Measurements from ENCODE around the gene GPR137. TPM values are rescaled to one million over a fixed set of nuclear protein-coding genes. Genes with fewer than 3 reads are reported as not detected.
A peak's percentile ranks its signal among the peaks of the same experiment; 100 is the strongest.

The GPR137 gene
- total and polyA plus RNA-seq, 9 of the 15 experiments (the other 6 are each of a cell fraction or from before 2014, with no cell fraction given), result 0.32 to 26.7 (median 10.7) TPM

DNA sequence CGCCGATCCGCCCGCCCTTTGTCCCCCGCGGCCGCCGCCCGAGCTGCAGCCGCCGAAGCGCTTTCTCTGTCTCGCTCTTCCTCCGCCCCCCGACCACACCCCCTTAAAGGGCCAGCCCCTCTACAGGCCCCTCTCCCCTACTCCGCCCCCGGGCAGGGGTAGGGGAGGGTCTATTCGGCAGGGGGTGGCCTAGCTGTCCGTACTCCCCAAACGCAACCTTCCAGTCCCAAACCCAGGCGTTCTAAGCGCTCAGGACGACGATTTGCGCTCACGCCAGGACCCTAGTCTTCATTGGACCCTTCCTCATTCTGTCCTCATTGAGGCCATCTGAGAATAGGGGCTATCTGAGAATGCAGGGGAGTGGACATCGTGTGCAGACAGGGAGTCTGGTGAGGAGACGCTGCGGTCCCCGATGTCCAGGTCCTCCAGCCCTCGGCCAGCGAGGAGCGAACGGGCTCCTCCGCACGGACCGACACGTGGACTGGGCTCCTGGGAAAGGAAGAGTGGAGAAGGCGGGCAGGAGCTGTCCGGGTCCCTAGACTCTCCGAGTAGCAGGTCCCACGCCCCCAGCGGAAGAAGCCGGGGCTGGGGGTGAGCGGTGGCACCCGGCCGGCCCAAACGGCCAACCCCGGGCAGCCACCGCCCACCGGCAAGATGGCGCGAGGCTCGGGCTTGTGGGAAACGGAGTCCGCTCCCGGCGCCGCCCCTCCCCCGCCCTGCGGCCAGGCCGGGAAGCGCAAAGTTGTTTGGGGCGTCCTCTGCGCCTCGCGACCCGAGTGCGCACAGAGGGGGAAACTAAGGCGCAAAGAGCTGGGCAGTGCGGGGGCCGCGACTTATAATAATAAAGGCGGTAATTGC, 38.5 kb upstream of the GPR137 start, which contains the start of gene PPP1R14B (continued):
- no peak for TF ChIP-seq OTX1 (CRISPR knock-in tag; IDR thresholded peaks at IDR 0.05)
- TF ChIP-seq HCFC1 (IDR thresholded peaks at IDR 0.05; ENCODE audit: low read depth, low read length), result peak; percentile 95
- TF ChIP-seq ERF (CRISPR knock-in tag; IDR thresholded peaks at IDR 0.05), result peak; percentile 57; the same call in 1 of the 2 replicates
- TF ChIP-seq THRA (IDR thresholded peaks at IDR 0.05), result no peak
- TF ChIP-seq, protein P1, sequence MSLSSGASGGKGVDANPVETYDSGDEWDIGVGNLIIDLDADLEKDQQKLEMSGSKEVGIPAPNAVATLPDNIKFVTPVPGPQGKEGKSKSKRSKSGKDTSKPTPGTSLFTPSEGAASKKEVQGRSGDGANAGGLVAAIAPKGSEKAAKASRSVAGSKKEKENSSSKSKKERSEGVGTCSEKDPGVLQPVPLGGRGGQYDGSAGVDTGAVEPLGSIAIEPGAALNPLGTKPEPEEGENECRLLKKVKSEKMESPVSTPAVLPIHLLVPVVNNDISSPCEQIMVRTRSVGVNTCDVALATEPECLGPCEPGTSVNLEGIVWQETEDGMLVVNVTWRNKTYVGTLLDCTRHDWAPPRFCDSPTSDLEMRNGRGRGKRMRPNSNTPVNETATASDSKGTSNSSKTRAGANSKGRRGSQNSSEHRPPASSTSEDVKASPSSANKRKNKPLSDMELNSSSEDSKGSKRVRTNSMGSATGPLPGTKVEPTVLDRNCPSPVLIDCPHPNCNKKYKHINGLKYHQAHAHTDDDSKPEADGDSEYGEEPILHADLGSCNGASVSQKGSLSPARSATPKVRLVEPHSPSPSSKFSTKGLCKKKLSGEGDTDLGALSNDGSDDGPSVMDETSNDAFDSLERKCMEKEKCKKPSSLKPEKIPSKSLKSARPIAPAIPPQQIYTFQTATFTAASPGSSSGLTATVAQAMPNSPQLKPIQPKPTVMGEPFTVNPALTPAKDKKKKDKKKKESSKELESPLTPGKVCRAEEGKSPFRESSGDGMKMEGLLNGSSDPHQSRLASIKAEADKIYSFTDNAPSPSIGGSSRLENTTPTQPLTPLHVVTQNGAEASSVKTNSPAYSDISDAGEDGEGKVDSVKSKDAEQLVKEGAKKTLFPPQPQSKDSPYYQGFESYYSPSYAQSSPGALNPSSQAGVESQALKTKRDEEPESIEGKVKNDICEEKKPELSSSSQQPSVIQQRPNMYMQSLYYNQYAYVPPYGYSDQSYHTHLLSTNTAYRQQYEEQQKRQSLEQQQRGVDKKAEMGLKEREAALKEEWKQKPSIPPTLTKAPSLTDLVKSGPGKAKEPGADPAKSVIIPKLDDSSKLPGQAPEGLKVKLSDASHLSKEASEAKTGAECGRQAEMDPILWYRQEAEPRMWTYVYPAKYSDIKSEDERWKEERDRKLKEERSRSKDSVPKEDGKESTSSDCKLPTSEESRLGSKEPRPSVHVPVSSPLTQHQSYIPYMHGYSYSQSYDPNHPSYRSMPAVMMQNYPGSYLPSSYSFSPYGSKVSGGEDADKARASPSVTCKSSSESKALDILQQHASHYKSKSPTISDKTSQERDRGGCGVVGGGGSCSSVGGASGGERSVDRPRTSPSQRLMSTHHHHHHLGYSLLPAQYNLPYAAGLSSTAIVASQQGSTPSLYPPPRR (CRISPR knock-in tag; IDR thresholded peaks at IDR 0.05; ENCODE audit: borderline replicate concordance), result no peak
- no peak for TF ChIP-seq HEY1 (CRISPR knock-in tag; IDR thresholded peaks at IDR 0.05; ENCODE audit: borderline replicate concordance)
- no peak for TF ChIP-seq ZNF583 (CRISPR knock-in tag; IDR thresholded peaks at IDR 0.05)
- TF ChIP-seq ETV1 (tag; conservative IDR thresholded peaks at IDR 0.05; ENCODE audit: low read depth), result 0 out of 2 replicates have a peak, but pooled peaks have one; percentile 20
- no peak for TF ChIP-seq IFI16 (CRISPR knock-in tag; IDR thresholded peaks at IDR 0.05)
- TF ChIP-seq ZNF175 (CRISPR knock-in tag; IDR thresholded peaks at IDR 0.05; ENCODE audit: low read depth), result no peak
- no peak for TF ChIP-seq ZNF232 (CRISPR knock-in tag; IDR thresholded peaks at IDR 0.05)
- TF ChIP-seq EZH2 (IDR thresholded peaks at IDR 0.05; ENCODE audit: borderline replicate concordance, low read depth, low read length), result no peak
- no peak for TF ChIP-seq PHB2 (IDR thresholded peaks at IDR 0.05; ENCODE audit: low read depth)
- TF ChIP-seq, protein P2, sequence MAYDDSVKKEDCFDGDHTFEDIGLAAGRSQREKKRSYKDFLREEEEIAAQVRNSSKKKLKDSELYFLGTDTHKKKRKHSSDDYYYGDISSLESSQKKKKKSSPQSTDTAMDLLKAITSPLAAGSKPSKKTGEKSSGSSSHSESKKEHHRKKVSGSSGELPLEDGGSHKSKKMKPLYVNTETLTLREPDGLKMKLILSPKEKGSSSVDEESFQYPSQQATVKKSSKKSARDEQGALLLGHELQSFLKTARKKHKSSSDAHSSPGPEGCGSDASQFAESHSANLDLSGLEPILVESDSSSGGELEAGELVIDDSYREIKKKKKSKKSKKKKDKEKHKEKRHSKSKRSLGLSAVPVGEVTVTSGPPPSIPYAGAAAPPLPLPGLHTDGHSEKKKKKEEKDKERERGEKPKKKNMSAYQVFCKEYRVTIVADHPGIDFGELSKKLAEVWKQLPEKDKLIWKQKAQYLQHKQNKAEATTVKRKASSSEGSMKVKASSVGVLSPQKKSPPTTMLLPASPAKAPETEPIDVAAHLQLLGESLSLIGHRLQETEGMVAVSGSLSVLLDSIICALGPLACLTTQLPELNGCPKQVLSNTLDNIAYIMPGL (CRISPR knock-in tag; IDR thresholded peaks at IDR 0.05), result peak; percentile 75; the same call in 1 of the 2 replicates
- TF ChIP-seq ELF4 (CRISPR knock-in tag; IDR thresholded peaks at IDR 0.05), result no peak
- no peak for TF ChIP-seq ZNF764 (CRISPR knock-in tag; IDR thresholded peaks at IDR 0.05; ENCODE audit: low read depth)
- TF ChIP-seq CBX5 (IDR thresholded peaks at IDR 0.05; ENCODE audit: borderline replicate concordance, low read depth), result no peak
- TF ChIP-seq TEAD1 (CRISPR knock-in tag; IDR thresholded peaks at IDR 0.05), result peak in 1 of 2 experiments; percentile 75; a peak in 1 of 4 replicates
- TF ChIP-seq RBM15 (IDR thresholded peaks at IDR 0.05; ENCODE audit: insufficient read depth, low read length), result no peak
